Measurements from ENCODE around the gene PRKG2.

DNA sequence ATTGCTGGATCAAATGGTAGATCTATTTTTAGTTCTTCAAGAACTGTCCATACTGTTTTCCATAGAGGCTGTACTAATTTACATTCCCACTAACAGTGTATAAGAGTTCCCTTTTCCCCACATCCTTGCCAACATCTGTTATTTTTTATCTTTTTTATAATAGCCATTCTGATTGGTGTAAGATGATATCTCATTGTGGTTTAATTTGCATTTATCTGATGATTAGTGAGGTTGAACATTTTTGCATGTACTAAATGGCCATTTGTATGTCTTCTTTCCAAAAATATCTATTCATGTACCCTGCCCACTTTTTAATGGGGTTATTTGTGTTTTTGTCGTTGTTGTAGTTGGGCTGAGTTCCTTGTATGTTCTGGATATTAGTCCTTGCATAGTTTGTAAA is 35.4 kb upstream of the PRKG2 start:
- TF ChIP-seq, protein P1, sequence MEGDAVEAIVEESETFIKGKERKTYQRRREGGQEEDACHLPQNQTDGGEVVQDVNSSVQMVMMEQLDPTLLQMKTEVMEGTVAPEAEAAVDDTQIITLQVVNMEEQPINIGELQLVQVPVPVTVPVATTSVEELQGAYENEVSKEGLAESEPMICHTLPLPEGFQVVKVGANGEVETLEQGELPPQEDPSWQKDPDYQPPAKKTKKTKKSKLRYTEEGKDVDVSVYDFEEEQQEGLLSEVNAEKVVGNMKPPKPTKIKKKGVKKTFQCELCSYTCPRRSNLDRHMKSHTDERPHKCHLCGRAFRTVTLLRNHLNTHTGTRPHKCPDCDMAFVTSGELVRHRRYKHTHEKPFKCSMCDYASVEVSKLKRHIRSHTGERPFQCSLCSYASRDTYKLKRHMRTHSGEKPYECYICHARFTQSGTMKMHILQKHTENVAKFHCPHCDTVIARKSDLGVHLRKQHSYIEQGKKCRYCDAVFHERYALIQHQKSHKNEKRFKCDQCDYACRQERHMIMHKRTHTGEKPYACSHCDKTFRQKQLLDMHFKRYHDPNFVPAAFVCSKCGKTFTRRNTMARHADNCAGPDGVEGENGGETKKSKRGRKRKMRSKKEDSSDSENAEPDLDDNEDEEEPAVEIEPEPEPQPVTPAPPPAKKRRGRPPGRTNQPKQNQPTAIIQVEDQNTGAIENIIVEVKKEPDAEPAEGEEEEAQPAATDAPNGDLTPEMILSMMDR (conservative IDR thresholded peaks at IDR 0.05; ENCODE audit: low read length), result no peak
- no peak for TF ChIP-seq EZH2phosphoT487 (IDR thresholded peaks at IDR 0.05; ENCODE audit: borderline replicate concordance)

All from Loucy (cell line).